HepG2 (cell line): Measurements from ENCODE around the gene GP1BA. TPM values are rescaled to one million over a fixed set of nuclear protein-coding genes. Genes with fewer than 3 reads are reported as not detected.
A peak's percentile ranks its signal among the peaks of the same experiment; 100 is the strongest.

Experiments
- ATF1 ChIP-seq: IDR thresholded peaks from 2 replicates; pipeline ENCODE4 v1.6.1; 2016; ENCODE audit warnings: mild to moderate bottlenecking, control low read depth
- ATM ChIP-seq: fragments of 450-650 bp; IDR thresholded peaks from 2 replicates; pipeline ENCODE4 v1.7.1; 2017; ENCODE audit warnings: mild to moderate bottlenecking, borderline replicate concordance
- FOSL1 ChIP-seq: sonication (generic); formaldehyde crosslinking; IDR thresholded peaks from 2 replicates; pipeline ENCODE4 v1.9.0; 2021; ENCODE audit warnings: missing genetic modification reagents, borderline replicate concordance
- HMG20A ChIP-seq: IDR thresholded peaks from 2 replicates; pipeline ENCODE4 v1.6.1; 2016; ENCODE audit warnings: borderline replicate concordance
- HOXA3 ChIP-seq: sonication (generic); formaldehyde crosslinking; IDR thresholded peaks from 2 replicates; pipeline ENCODE4 v1.5.0; 2020; ENCODE audit warnings: missing genetic modification reagents
- MED8 ChIP-seq: sonication (generic); formaldehyde crosslinking; IDR thresholded peaks from 2 replicates; pipeline ENCODE4 v1.8.1; 2023; ENCODE audit warnings: mild to moderate bottlenecking, missing genetic modification reagents; ENCODE audit not compliant: insufficient replicate concordance
- PHF5A ChIP-seq: IDR thresholded peaks from one replicate; pipeline ENCODE4 v1.6.1; 2018; ENCODE audit warnings: low read depth, missing genetic modification reagents; ENCODE audit not compliant: unreplicated experiment
- REXO4 ChIP-seq: sonication (generic); formaldehyde crosslinking; IDR thresholded peaks from 2 replicates; pipeline ENCODE4 v1.8.0; 2022; ENCODE audit warnings: missing genetic modification reagents, mild to moderate bottlenecking, borderline replicate concordance
- SP5 ChIP-seq: IDR thresholded peaks from 2 replicates; pipeline ENCODE4 v1.6.1; 2016; ENCODE audit warnings: low read depth, borderline replicate concordance
- ZBTB21 ChIP-seq: sonication (generic); formaldehyde crosslinking; IDR thresholded peaks from 2 replicates; pipeline ENCODE4 v1.4.0; 2020; ENCODE audit warnings: missing genetic modification reagents
- ZBTB7B ChIP-seq: sonication (generic); formaldehyde crosslinking; IDR thresholded peaks from 2 replicates; pipeline ENCODE4 v1.4.0; 2020; ENCODE audit warnings: missing genetic modification reagents
- ZMYM3 ChIP-seq: sonication (generic); formaldehyde crosslinking; IDR thresholded peaks from 2 replicates; pipeline ENCODE4 v1.5.1; 2020; ENCODE audit warnings: mild to moderate bottlenecking, missing genetic modification reagents
- ZNF329 ChIP-seq: sonication (generic); formaldehyde crosslinking; IDR thresholded peaks from 2 replicates; pipeline ENCODE4 v1.9.0; 2021; ENCODE audit warnings: low read depth, mild to moderate bottlenecking, missing genetic modification reagents
- ZNF335 ChIP-seq: sonication (generic); formaldehyde crosslinking; IDR thresholded peaks from 2 replicates; pipeline ENCODE4 v1.4.0; 2020; ENCODE audit warnings: missing genetic modification reagents
- ZNF510 ChIP-seq: sonication (generic); formaldehyde crosslinking; IDR thresholded peaks from 2 replicates; pipeline ENCODE4 v1.4.0; 2020; ENCODE audit warnings: low read depth, mild to moderate bottlenecking, missing genetic modification reagents
- ZNF550 ChIP-seq: sonication (generic); formaldehyde crosslinking; IDR thresholded peaks from 2 replicates; pipeline ENCODE4 v1.4.0; 2020; ENCODE audit warnings: mild to moderate bottlenecking, missing genetic modification reagents, borderline replicate concordance
- ZNF558 ChIP-seq: sonication (generic); formaldehyde crosslinking; IDR thresholded peaks from 2 replicates; pipeline ENCODE4 v1.9.0; 2022; ENCODE audit warnings: mild to moderate bottlenecking, missing genetic modification reagents, borderline replicate concordance
- ZNF572 ChIP-seq: sonication (generic); formaldehyde crosslinking; IDR thresholded peaks from 2 replicates; pipeline ENCODE4 v1.5.1; 2020; ENCODE audit warnings: mild to moderate bottlenecking, missing genetic modification reagents
- ZNF761 ChIP-seq: sonication (generic); formaldehyde crosslinking; conservative IDR thresholded peaks from 2 replicates; pipeline ENCODE4 v1.4.0; 2020; ENCODE audit warnings: mild to moderate bottlenecking, missing genetic modification reagents
- ZNF775 ChIP-seq: sonication (generic); formaldehyde crosslinking; IDR thresholded peaks from 2 replicates; pipeline ENCODE4 v1.4.0; 2020; ENCODE audit warnings: missing genetic modification reagents, mild to moderate bottlenecking, moderate library complexity, borderline replicate concordance
- ZNF792 ChIP-seq: IDR thresholded peaks from 2 replicates; pipeline ENCODE4 v1.6.1; 2016
- polyA plus RNA-seq, 8 experiments: library from polyadenylated mRNA; depleted of rRNA in 3 of 8; stranded (reverse) in 7 of 8; unstranded in 1 of 8; fragments of >200 nt; fragmentation: Illumina TruSeq in 4 of 8; extraction: Trizol in 4 of 8; gene quantifications; 2 replicates each; pipeline versions ENCODE4 v1.2.1 to v1.2.3, GENCODE V29; 2011 to 2016; ENCODE audit warnings: low read depth in 4 of 8, missing spikeins in 1 of 8, mixed read lengths in 1 of 8; ENCODE audit not compliant: insufficient read depth in 1 of 8
- total RNA-seq, 5 experiments: library from RNA; depleted of rRNA; stranded (reverse); fragments of >200 nt; fragmentation: Illumina TruSeq; extraction: Trizol; gene quantifications; 2 replicates each; pipeline ENCODE4 v1.2.3, GENCODE V29; 2016; ENCODE audit warnings: low read depth in 1 of 5
- TF ChIP-seq, protein P1 (sequence below): sonication (generic); formaldehyde crosslinking; conservative IDR thresholded peaks from 2 replicates; pipeline ENCODE4 v1.8.0; 2022; ENCODE audit warnings: missing genetic modification reagents
- TF ChIP-seq, protein P2 (sequence below): sonication (generic); formaldehyde crosslinking; conservative IDR thresholded peaks from 2 replicates; pipeline ENCODE4 v1.8.0; 2022; ENCODE audit warnings: mild to moderate bottlenecking, moderate library complexity, missing genetic modification reagents
- TF ChIP-seq, protein P3 (sequence below): sonication (generic); formaldehyde crosslinking; IDR thresholded peaks from 2 replicates; pipeline ENCODE4 v1.4.0; 2020; ENCODE audit warnings: mild to moderate bottlenecking, missing genetic modification reagents
- TF ChIP-seq, protein P4 (sequence below): conservative IDR thresholded peaks from 2 replicates; pipeline ENCODE4 v1.6.1; 2018; ENCODE audit warnings: missing genetic modification reagents

The GP1BA gene
- total and polyA plus RNA-seq, 2 of the 13 experiments (the other 11 are each of a cell fraction or from before 2014, with no cell fraction given) = not detected

DNA sequence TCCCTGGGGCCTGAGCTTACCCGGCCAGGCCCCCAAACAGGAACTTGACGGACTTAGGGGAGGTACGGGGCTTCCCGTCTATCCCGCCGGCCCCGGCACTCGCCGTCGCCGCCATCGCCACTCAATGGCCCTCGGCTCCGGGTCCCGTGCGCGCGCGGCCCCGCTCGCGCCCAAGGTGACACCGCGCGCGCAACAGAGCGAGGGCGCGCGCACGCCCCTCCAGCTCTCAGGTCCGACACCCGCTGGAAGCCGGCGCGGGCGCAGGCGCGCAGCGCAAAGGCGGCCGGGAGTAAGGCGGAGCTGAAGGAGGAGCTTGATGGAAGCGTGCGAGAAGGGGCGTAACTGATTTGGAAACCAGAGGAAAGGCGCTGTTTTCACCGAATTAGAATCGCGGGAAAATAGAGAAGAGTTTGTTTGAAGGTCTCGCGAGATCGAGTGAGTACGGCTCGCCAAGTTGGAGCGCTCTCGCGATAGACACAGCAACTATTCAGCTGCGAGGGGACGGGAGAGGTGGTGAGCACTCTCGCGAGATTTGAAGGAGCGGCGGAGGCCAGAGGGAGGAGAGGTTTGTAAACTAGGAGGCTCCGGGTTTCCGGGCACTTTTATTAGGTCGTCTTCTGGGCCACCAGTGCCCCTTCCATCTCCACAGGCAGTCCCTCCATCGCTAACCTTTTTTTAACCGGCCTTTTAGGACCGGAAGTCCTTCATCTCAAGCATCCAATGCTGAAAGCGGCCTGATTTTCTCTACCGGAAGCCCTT, 7.9 kb downstream of the GP1BA start, which contains the start of the genes RNF167 and SLC25A11 (continued):
- TF ChIP-seq, protein P1, sequence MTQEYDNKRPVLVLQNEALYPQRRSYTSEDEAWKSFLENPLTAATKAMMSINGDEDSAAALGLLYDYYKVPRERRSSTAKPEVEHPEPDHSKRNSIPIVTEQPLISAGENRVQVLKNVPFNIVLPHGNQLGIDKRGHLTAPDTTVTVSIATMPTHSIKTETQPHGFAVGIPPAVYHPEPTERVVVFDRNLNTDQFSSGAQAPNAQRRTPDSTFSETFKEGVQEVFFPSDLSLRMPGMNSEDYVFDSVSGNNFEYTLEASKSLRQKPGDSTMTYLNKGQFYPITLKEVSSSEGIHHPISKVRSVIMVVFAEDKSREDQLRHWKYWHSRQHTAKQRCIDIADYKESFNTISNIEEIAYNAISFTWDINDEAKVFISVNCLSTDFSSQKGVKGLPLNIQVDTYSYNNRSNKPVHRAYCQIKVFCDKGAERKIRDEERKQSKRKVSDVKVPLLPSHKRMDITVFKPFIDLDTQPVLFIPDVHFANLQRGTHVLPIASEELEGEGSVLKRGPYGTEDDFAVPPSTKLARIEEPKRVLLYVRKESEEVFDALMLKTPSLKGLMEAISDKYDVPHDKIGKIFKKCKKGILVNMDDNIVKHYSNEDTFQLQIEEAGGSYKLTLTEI (CRISPR knock-in tag) = no peak
- no peak; the same call in 1 of the 2 replicates for TF ChIP-seq ZNF792 (CRISPR knock-in tag)
- TF ChIP-seq PHF5A (CRISPR knock-in tag) = peak; percentile 75
- no peak for TF ChIP-seq SP5 (CRISPR knock-in tag)
- no peak for TF ChIP-seq ZNF558 (CRISPR knock-in tag)
- no peak for TF ChIP-seq ZNF761 (CRISPR knock-in tag)
- no peak for TF ChIP-seq ZNF572 (CRISPR knock-in tag)
- TF ChIP-seq REXO4 (CRISPR knock-in tag) = no peak
- TF ChIP-seq, protein P2, sequence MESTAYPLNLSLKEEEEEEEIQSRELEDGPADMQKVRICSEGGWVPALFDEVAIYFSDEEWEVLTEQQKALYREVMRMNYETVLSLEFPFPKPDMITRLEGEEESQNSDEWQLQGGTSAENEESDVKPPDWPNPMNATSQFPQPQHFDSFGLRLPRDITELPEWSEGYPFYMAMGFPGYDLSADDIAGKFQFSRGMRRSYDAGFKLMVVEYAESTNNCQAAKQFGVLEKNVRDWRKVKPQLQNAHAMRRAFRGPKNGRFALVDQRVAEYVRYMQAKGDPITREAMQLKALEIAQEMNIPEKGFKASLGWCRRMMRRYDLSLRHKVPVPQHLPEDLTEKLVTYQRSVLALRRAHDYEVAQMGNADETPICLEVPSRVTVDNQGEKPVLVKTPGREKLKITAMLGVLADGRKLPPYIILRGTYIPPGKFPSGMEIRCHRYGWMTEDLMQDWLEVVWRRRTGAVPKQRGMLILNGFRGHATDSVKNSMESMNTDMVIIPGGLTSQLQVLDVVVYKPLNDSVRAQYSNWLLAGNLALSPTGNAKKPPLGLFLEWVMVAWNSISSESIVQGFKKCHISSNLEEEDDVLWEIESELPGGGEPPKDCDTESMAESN (CRISPR knock-in tag) = no peak
- TF ChIP-seq, protein P3, sequence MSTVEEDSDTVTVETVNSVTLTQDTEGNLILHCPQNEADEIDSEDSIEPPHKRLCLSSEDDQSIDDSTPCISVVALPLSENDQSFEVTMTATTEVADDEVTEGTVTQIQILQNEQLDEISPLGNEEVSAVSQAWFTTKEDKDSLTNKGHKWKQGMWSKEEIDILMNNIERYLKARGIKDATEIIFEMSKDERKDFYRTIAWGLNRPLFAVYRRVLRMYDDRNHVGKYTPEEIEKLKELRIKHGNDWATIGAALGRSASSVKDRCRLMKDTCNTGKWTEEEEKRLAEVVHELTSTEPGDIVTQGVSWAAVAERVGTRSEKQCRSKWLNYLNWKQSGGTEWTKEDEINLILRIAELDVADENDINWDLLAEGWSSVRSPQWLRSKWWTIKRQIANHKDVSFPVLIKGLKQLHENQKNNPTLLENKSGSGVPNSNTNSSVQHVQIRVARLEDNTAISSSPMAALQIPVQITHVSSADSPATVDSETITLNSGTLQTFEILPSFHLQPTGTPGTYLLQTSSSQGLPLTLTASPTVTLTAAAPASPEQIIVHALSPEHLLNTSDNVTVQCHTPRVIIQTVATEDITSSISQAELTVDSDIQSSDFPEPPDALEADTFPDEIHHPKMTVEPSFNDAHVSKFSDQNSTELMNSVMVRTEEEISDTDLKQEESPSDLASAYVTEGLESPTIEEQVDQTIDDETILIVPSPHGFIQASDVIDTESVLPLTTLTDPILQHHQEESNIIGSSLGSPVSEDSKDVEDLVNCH = no peak
- TF ChIP-seq ATF1 (CRISPR knock-in tag) = no peak
- TF ChIP-seq, protein P4, sequence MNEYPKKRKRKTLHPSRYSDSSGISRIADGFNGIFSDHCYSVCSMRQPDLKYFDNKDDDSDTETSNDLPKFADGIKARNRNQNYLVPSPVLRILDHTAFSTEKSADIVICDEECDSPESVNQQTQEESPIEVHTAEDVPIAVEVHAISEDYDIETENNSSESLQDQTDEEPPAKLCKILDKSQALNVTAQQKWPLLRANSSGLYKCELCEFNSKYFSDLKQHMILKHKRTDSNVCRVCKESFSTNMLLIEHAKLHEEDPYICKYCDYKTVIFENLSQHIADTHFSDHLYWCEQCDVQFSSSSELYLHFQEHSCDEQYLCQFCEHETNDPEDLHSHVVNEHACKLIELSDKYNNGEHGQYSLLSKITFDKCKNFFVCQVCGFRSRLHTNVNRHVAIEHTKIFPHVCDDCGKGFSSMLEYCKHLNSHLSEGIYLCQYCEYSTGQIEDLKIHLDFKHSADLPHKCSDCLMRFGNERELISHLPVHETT = peak; percentile 67
- TF ChIP-seq MED8 (CRISPR knock-in tag) = no peak
- TF ChIP-seq ZBTB7B = no peak; the same call in 1 of the 2 replicates
- TF ChIP-seq ZNF550 (CRISPR knock-in tag) = no peak
- TF ChIP-seq ZNF329 (CRISPR knock-in tag) = no peak
- TF ChIP-seq ZMYM3 (CRISPR knock-in tag) = no peak
- TF ChIP-seq HMG20A = no peak
- no peak for TF ChIP-seq ATM
- no peak for TF ChIP-seq ZNF775 (CRISPR knock-in tag)
- TF ChIP-seq FOSL1 (CRISPR knock-in tag) = no peak
- TF ChIP-seq ZNF510 (CRISPR knock-in tag) = 0 out of 2 replicates have a peak, but pooled peaks have one; percentile 33
- TF ChIP-seq ZBTB21 (CRISPR knock-in tag) = no peak
- TF ChIP-seq ZNF335 (CRISPR knock-in tag) = no peak
- TF ChIP-seq HOXA3 = peak; percentile 71
